Choroid plexus epithelial cell (primary cell): ENCODE results near the gene CSNK1G2.

Experiments
- DNase-seq: peaks from one replicate; pipeline ENCODE4 v3.0.0-alpha.2; 2010; ENCODE audit warnings: low read depth
- H3K4me3 ChIP-seq: 2 replicates; pipeline ENCODE4 v1.5.1; 2011; ENCODE audit warnings: low read depth, mild to moderate bottlenecking, control low read depth, low read length, moderate library complexity
- CTCF ChIP-seq: conservative IDR thresholded peaks from 2 replicates; pipeline ENCODE4 v1.5.1; 2011; ENCODE audit warnings: low read depth, mild to moderate bottlenecking, control low read depth, inconsistent platforms, low read length, moderate library complexity

Gene CSNK1G2

GRCh38 chr19:1956122-1956494 lies 15.1 kb downstream of the CSNK1G2 start:
- H3K4me3 ChIP-seq = no peak overlapping the region
- no peak for TF ChIP-seq CTCF
- DNase-seq = no peak

- H3K4me3 ChIP-seq = no peak overlapping the region
- no peak for DNase-seq
- peak; percentile 2 for TF ChIP-seq CTCF
These were observed 16.0 kb downstream of the CSNK1G2 start for GRCh38 chr19:1956868-1957492.

GRCh38 chr19:1957562-1958248 lies 16.7 kb downstream of the CSNK1G2 start:
- DNase-seq = no peak
- no peak for TF ChIP-seq CTCF
- H3K4me3 ChIP-seq = no peak overlapping the region

GRCh38 chr19:1959928-1960589 lies 19.1 kb downstream of the CSNK1G2 start:
- no peak for TF ChIP-seq CTCF
- no peak for DNase-seq
- no peak overlapping the region for H3K4me3 ChIP-seq

GRCh38 chr19:1961000-1961883 lies 20.3 kb downstream of the CSNK1G2 start:
- DNase-seq = no peak
- no peak for TF ChIP-seq CTCF
- H3K4me3 ChIP-seq = no peak overlapping the region

- no peak for TF ChIP-seq CTCF
- DNase-seq = no peak
- H3K4me3 ChIP-seq = no peak overlapping the region
These were observed 21.7 kb downstream of the CSNK1G2 start for GRCh38 chr19:1962674-1963073.
